ENCODE results near the gene NAV3. TPM values are rescaled to one million over a fixed set of nuclear protein-coding genes. Genes with fewer than 3 reads are reported as not detected.

NAV3 gene
- total RNA-seq, 2 donors from 2014 or later, result 0.20 to 1.9 TPM

DNA sequence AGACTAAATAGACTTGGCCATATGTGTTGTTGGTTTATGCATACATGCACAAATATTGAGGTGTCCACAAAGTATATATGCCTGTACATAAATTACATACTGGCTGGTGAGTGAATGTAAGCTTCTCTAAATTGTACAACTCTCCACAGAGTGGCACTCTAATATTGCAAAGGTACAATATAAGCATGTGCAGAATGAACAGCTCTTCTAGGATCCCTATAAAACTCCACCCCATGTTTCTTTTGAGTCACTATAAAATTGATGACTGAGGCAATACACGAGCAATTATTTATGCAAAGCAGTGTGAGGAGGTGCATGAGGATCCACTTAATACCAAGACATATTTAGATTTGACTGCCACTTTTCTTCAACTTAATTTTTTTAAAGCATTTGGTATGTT is 172.2 kb downstream of the NAV3 start:
- Mint-ChIP-seq H3K36me3 (ENCODE audit: low read depth) (no peaks in the 10 kb centered on the region), H3K9me3 (no peaks in the 10 kb centered on the region), H3K4me3 (no peak overlapping the region), H3K27ac (no peak overlapping the region), H3K27me3 (ENCODE audit: insufficient read depth) (no peaks in the 10 kb centered on the region), H3K4me1 (no peaks in the 10 kb centered on the region)
- DNase-seq, result no peak
- H3K27me3 ChIP-seq (ENCODE audit: control insufficient read depth, insufficient read depth, low read length, poor library complexity, severe bottlenecking), result no peaks in the 10 kb centered on the region
- WGBS, 2 experiments (ENCODE audit: insufficient coverage in 1 of 2, insufficient read length in 1 of 2), result no CpG with 5 or more reads among the region's 1 CpG
- H3K4me3 ChIP-seq (ENCODE audit: low read length), result no peak overlapping the region
- TF ChIP-seq, protein P1, sequence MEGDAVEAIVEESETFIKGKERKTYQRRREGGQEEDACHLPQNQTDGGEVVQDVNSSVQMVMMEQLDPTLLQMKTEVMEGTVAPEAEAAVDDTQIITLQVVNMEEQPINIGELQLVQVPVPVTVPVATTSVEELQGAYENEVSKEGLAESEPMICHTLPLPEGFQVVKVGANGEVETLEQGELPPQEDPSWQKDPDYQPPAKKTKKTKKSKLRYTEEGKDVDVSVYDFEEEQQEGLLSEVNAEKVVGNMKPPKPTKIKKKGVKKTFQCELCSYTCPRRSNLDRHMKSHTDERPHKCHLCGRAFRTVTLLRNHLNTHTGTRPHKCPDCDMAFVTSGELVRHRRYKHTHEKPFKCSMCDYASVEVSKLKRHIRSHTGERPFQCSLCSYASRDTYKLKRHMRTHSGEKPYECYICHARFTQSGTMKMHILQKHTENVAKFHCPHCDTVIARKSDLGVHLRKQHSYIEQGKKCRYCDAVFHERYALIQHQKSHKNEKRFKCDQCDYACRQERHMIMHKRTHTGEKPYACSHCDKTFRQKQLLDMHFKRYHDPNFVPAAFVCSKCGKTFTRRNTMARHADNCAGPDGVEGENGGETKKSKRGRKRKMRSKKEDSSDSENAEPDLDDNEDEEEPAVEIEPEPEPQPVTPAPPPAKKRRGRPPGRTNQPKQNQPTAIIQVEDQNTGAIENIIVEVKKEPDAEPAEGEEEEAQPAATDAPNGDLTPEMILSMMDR (conservative IDR thresholded peaks at IDR 0.05), result no peak
- H3K36me3 ChIP-seq (ENCODE audit: control insufficient read depth, insufficient read depth, low read length), result no peaks in the 10 kb centered on the region
- no peaks in the 10 kb centered on the region for H3K4me1 ChIP-seq (ENCODE audit: control insufficient read depth, insufficient read depth, low read length)
- no peak overlapping the region for H3K27ac ChIP-seq (ENCODE audit: low read depth, low read length)
- no peak overlapping the region for H3K9ac ChIP-seq (ENCODE audit: extremely low read depth, low read length, poor library complexity, severe bottlenecking)
- H3K9me3 ChIP-seq (ENCODE audit: control insufficient read depth, low read length), result no peaks in the 10 kb centered on the region

DNA sequence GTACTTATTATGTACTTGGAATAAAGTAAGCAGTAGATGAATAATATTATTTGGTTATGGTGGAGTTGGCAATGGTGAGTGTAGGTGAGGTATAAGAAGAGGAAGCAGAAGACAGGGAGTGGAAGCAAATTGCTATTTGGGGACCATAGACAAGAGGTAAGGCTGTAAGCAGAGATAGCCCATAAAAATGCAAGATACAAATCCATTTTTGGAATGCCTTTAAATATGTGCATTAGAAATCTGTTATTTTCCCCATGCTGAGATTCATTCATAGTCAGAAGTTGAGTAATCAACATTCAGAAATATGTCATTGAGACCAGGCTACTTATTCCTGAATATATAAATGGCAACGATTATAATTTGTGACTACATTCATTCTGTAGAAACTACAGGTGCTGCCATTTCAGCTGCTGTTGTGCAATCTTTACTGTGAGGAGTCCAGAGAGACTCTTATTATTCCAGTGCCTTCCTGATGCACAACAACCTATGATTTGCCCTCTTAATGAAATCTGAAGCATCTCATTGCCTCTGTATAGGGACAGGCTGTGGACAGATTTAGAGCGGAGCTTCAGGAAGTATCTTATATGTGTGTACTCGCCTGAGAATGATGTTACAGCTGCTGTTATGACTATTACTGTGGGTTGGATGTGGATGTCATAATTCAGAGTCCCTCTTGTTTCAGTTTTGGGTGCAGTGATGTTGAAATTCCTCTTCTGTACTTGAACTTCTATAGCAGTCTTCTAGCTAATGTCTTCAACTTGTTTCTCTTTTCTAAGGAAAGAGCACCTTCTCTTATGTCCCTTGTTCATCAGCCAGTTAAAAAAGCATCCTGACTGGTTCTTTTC is 173.8 kb downstream of the NAV3 start:
- Histone ChIP-seq H3K4me1 (ENCODE audit: control insufficient read depth, insufficient read depth, low read length) (no peaks in the 10 kb centered on the region), H3K9me3 (ENCODE audit: control insufficient read depth, low read length) (no peaks in the 10 kb centered on the region), H3K36me3 (ENCODE audit: control insufficient read depth, insufficient read depth, low read length) (no peaks in the 10 kb centered on the region), H3K9ac (ENCODE audit: extremely low read depth, low read length, poor library complexity, severe bottlenecking) (no peak overlapping the region), H3K27me3 (ENCODE audit: control insufficient read depth, insufficient read depth, low read length, poor library complexity, severe bottlenecking) (no peaks in the 10 kb centered on the region), H3K4me3 (ENCODE audit: low read length) (no peak overlapping the region), H3K27ac (ENCODE audit: low read depth, low read length) (no peak overlapping the region)
- no peak overlapping the region for H3K27ac Mint-ChIP-seq
- WGBS, 2 experiments (ENCODE audit: insufficient coverage in 1 of 2, insufficient read length in 1 of 2), result 90% methylated on average over 2 to 3 of the region's 3 CpGs
- H3K9me3 Mint-ChIP-seq, result no peaks in the 10 kb centered on the region
- no peaks in the 10 kb centered on the region for H3K36me3 Mint-ChIP-seq (ENCODE audit: low read depth)
- no peak for DNase-seq
- no peak overlapping the region for H3K4me3 Mint-ChIP-seq
- no peaks in the 10 kb centered on the region for H3K4me1 Mint-ChIP-seq
- TF ChIP-seq, protein P1 (conservative IDR thresholded peaks at IDR 0.05), result no peak
- H3K27me3 Mint-ChIP-seq (ENCODE audit: insufficient read depth), result no peaks in the 10 kb centered on the region

GRCh38 chr12:78005094-78005492 is 174.4 kb downstream of the NAV3 start:
- Histone ChIP-seq H3K4me1 (ENCODE audit: control insufficient read depth, insufficient read depth, low read length) (no peaks in the 10 kb centered on the region), H3K9ac (ENCODE audit: extremely low read depth, low read length, poor library complexity, severe bottlenecking) (no peak overlapping the region), H3K36me3 (ENCODE audit: control insufficient read depth, insufficient read depth, low read length) (no peaks in the 10 kb centered on the region), H3K27me3 (ENCODE audit: control insufficient read depth, insufficient read depth, low read length, poor library complexity, severe bottlenecking) (no peaks in the 10 kb centered on the region), H3K9me3 (ENCODE audit: control insufficient read depth, low read length) (no peaks in the 10 kb centered on the region), H3K4me3 (ENCODE audit: low read length) (no peak overlapping the region), H3K27ac (ENCODE audit: low read depth, low read length) (no peak overlapping the region)
- no peaks in the 10 kb centered on the region for H3K27me3 Mint-ChIP-seq (ENCODE audit: insufficient read depth)
- WGBS, 2 experiments (ENCODE audit: insufficient coverage in 1 of 2, insufficient read length in 1 of 2), result 90 to 100% methylated on average over 1 to 3 of the region's 3 CpGs
- no peak overlapping the region for H3K4me3 Mint-ChIP-seq
- H3K9me3 Mint-ChIP-seq, result no peaks in the 10 kb centered on the region
- no peaks in the 10 kb centered on the region for H3K4me1 Mint-ChIP-seq
- TF ChIP-seq, protein P1 (conservative IDR thresholded peaks at IDR 0.05), result no peak
- H3K36me3 Mint-ChIP-seq (ENCODE audit: low read depth), result no peaks in the 10 kb centered on the region
- H3K27ac Mint-ChIP-seq, result no peak overlapping the region
- DNase-seq, result no peak
